Adrenal gland (tissue), 5 donors: ENCODE data around the gene FHL3.

Source experiments
- POLR2A ChIP-seq, 2 donors: fragments of 450-650 bp; IDR thresholded peaks; one replicate each; pipeline ENCODE4 v1.6.1; 2017; ENCODE audit warnings: antibody characterized with exemption in 2 of 2, mild to moderate bottlenecking in 2 of 2, moderate library complexity in 1 of 2
- TF ChIP-seq, protein P1 (sequence below), 6 experiments: fragments of 450-650 bp in 4 of 6; fragments of 200-600 bp in 2 of 6; sonication (generic) in 1 of 6; IDR thresholded peaks; 1 replicate in 5 of 6; 2 replicates in 1 of 6; pipeline versions ENCODE4 v1.5.1 to v1.8.0; 2016 to 2021; ENCODE audit warnings: antibody characterized with exemption in 6 of 6, mild to moderate bottlenecking in 2 of 6, moderate library complexity in 1 of 6
- donor health status: DM: no; HTN: no; CAD: no.

DNA sequence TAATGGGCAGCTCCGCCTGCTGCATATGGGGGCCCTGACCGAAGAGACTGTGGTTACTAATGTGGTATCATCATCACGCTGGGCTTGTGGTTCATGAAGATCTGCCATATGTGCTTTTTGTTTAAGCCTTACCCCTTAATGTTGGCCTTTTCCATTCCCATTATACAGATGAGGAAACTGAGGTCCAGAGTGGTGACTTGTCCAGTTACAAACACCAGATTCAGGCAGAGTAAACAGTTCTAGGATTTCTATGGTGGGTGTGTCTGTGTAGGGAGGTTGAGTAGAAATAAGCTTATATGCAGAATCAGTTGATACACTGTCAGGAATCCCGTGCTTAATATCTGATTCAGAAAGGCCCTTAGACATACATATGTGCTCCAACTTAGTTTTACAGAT is 7.9 kb upstream of the FHL3 start:
- TF ChIP-seq, protein P1, sequence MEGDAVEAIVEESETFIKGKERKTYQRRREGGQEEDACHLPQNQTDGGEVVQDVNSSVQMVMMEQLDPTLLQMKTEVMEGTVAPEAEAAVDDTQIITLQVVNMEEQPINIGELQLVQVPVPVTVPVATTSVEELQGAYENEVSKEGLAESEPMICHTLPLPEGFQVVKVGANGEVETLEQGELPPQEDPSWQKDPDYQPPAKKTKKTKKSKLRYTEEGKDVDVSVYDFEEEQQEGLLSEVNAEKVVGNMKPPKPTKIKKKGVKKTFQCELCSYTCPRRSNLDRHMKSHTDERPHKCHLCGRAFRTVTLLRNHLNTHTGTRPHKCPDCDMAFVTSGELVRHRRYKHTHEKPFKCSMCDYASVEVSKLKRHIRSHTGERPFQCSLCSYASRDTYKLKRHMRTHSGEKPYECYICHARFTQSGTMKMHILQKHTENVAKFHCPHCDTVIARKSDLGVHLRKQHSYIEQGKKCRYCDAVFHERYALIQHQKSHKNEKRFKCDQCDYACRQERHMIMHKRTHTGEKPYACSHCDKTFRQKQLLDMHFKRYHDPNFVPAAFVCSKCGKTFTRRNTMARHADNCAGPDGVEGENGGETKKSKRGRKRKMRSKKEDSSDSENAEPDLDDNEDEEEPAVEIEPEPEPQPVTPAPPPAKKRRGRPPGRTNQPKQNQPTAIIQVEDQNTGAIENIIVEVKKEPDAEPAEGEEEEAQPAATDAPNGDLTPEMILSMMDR (IDR thresholded peaks at IDR 0.05): no peak
- TF ChIP-seq POLR2A (IDR thresholded peaks at IDR 0.05): no peak
